NCI-H1436 (cell line): ENCODE data around the gene CIC.
"Not testable (repeated sequence)": the region's sequence is repeated elsewhere in the genome, so short reads cannot be mapped to it uniquely, and the experiment has no call there.

Experiments used
- DNase-seq: peaks from one replicate; lab custom pipeline; 2025; lab: John Stamatoyannopoulos, UW

Gene CIC

GRCh38 chr19:42313096-42313839 lies 44.2 kb downstream of the CIC start, which contains the start of gene TMEM145:
TMEM145 (plus strand) TSS chr19:42313309; CDS start chr19:42313377, 68 bp downstream.
- peak; percentile 46 for DNase-seq

DNA sequence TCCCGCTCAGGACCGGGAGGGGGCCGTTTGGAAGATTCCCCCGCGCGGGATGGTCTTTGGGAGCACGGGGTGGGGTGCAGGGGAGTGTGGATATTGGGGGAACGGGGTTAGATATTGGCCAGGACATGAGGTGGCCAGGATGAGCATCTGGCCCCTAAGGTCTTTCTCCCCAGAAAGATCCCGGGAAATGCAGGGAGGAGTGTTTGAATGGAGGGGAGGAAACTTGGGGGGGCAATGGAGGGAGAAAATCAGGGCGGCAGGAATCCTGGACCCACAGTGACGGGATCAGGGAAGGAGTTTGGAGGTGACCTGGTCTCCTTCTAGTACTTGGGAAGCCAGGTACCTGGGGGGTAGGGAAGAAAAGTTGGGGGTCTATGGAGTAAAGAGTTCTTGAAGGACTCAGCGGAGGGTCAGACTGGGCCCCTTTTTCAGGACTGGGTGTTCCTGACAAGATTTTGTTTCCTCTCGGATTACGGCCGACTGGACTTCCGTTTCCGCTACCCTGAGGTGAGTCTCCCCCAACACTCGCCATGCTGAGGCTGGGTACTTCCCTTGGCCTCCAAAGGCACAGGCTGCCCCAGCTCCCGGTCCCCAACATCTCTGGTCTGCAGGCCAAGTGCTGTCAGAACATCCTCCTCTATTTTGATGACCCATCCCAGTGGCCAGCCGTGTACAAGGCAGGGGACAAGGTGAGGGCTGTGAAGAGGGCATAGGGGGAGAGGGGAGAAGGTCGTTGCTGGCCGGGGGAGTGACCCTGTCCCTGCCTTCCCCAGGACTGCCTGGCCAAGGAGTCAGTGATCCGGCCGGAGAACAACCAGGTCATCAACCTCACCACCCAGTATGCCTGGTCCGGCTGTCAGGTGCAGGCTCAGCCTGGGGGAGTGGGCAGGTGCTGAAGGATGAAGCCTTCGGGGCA lies 45.0 kb downstream of the CIC start:
- no peak for DNase-seq

DNA sequence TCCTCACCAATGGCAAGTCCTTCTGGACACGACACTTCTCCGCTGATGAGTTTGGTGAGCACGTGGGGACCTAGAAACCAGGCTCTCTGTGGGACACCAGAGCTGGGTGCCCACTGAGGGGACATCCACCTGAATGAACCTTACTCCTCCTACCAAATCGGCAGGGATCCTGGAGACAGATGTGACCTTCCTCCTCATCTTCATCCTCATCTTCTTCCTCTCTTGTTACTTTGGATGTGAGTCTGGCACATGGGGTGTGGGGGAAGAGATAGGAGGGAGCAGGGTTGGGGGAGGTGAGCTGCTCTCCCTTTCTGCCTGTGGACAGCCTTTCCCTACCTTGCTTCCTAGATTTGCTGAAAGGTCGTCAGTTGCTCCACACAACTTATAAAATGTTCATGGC lies 46.0 kb downstream of the CIC start:
- no peak for DNase-seq

GRCh38 chr19:42316223-42317211 lies 47.5 kb downstream of the CIC start:
- no peak for DNase-seq

DNA sequence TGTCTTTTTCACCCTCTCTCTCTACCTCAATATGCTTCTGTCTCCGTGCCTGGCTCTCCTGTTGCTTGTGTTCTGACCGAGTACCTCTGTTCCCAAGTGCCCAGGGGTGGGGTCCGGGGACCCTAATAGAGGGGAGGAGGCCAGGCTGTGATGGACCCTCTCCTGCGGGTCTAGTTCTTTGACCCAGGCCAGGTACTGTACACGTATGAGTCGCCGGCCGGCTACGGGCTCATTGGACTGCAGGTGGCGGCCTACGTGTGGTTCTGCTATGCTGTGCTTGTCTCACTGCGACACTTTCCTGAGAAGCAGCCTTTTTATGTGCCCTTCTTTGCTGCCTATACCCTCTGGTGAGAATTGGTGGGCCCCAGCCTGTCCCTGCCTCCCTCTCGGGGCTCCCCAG lies 48.5 kb downstream of the CIC start:
- no peak for DNase-seq

- DNase-seq: no peak
Observed at GRCh38 chr19:42322305-42322704, 53.3 kb downstream of the CIC start.

GRCh38 chr19:42323473-42323851 lies 54.4 kb downstream of the CIC start:
- no peak for DNase-seq

GRCh38 chr19:42323852-42324654 lies 55.0 kb downstream of the CIC start:
- no peak for DNase-seq

- no peak for DNase-seq
Observed at GRCh38 chr19:42324655-42325307, 55.7 kb downstream of the CIC start.

DNA sequence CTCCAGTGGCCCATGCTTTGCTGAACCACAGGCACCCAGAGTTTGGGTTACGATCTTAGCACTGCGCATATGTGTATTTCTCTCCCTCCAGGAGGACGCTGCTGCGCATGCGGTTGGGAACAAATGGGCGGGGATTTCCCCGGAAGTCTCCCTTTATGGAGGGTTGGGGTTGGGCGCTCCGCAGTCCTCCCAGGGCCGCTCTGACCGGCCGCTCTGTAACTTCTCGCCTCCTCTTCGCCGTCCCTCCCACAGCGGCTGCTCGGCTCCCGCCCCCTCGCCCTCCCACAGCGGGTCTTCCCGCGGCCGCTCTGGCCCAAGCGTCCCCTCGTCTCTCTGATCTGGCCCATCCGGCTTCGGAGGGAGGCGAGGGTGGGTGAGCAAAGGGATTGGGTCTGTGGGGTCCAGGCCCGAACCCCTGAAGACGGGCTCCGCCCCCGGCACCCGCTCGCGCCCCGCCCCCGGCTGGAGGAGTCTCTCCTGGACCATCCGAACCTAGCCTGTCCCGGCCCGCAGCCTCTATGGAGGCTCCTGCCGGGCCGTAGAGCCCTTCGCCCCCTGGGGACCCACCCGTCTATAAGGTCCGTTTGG lies 56.4 kb downstream of the CIC start, which contains the start of gene MEGF8:
TSS of gene MEGF8 (plus strand) at position 328 of the 588 bp plus-strand sequence. CDS start 609 bp downstream, outside the sequence.
- peak; percentile 98 for DNase-seq

DNA sequence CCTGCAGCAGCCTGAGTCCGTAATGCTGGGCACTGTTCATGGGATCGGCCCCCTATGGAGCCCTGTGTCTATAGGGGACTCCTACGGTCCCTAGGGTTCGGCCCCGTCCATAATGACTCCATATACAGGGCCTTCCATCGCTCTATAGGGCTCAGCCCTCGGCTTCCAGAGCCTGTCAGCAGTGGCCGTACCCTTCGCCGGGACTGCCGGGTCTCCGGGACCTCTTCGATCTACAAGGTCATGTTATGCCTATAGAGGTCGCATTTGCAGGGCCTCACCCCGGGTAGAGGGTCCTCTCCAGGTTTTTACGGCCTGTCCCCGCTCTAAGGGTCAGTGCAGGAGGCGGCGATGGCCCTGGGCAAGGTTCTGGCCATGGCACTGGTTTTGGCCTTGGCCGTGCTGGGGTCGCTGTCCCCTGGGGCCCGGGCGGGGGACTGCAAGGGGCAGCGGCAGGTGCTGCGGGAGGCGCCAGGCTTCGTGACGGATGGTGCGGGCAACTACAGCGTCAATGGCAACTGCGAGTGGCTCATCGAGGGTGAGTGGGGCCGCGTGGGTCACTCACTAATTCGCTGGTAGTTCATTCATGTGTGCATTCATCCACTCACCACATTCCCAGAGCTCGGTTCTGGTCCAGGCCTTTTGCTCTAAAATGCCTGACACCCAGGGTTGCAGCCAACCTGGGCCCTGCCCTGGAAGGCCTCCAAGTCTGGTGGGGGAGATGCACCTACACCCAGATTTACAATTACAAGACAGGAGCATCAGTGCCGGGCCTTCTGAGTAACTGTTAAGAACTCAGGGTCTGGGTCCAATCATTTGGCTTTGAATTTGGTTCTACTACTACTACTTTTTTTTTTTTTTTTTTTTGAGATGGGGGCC lies 57.1 kb downstream of the CIC start:
- DNase-seq: no peak

DNA sequence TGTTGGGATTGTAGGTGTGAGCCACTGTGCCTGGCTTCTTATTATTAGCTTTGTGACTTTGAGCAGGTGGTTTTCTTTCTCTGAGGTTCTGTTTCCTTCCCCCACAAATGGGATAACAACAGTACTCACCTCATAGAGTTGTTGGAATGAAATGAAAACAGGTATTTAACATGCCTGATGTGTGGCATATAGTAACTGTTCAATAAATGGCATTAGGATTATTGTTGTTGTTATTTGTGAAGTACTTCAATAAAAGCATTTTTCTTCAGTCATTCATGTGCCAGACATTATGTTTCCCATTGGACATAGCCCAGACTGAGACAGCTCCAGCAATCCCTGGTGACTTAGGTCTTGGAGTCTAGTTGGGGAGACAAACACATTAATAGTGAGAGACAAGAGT lies 57.9 kb downstream of the CIC start:
- DNase-seq: no peak

DNA sequence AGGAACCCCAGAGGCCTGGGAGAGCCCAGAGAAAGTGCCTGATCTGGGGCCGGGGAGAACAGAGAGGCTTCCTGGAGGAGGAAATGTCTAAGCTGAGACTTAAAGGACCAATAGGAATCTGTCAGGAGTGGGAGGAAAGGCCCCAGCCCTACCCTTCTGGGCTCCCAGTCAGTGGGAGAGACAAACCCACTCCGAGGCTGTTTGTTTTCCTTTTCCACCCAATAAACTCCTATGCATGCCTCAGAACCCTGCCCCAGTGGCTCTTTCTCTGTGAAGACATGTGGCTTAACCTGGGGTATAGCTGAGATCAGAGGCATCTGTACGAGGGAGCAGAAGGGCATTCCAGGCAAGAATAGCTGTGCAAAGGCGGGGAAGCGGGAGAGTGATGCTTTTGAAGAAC lies 58.3 kb downstream of the CIC start:
- DNase-seq: no peak

DNA sequence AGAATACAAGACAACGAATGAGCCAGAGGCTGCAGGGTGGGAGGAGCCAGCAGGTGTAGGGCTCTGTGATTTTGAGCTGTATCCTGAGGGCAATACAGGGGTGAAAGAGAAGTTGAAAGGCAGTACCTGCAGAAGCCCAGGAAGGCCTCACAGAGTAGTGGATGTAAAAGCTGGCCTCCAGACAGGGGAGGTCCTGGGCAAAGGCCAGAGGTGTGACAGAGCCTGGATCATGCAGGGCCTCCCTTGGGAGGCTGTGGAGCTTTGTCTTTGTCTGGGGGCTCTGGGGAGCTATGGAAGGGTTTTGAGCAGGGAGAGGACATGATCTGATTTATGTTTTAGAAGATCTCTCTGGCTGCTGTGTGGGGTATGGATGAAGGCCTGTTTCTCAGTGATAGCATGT lies 59.1 kb downstream of the CIC start:
- DNase-seq: no peak

DNA sequence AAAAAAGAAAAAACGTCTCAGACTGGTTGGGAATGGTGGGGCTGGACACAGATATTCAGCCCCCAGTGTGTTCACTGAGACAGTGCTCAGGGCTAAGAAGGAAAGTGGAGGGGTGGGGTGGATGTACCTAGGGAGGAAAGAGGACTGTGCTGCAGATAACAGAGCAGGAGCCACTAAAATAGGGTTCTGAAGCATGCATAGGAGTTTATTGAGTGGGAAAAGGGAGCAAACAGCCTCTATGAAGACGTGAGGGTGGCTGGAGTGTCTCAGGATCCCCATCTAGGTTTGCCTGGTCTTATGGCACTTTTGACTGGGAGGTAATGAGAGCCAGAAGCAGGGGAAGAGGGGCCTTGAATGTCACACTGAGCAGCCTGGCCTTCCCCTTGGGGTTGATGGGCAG lies 59.8 kb downstream of the CIC start:
- DNase-seq: no peak

GRCh38 chr19:42330241-42330711 lies 61.2 kb downstream of the CIC start:
- DNase-seq: no peak

DNA sequence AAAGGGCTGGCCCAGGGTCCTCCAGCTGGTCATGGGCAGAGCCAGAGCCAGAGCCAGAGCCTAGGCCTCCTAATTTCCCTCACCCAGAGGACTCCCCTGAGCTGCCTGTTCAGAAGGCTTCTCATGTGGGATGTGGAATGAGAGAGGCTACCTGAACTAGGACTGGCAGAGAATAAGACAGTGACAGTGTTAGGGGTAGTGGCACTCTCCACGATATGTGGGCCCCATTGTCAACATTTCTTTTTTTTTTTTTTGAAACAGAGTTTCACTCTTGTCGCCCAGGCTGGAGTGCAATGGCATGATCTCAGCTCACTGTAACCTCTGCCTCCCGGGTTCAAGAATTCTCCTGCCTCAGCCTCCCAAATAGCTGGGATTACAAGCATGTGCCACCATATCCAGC lies 62.3 kb downstream of the CIC start:
- DNase-seq: not testable (repeated sequence)

GRCh38 chr19:42332059-42332458 lies 63.0 kb downstream of the CIC start:
- DNase-seq: no peak

DNA sequence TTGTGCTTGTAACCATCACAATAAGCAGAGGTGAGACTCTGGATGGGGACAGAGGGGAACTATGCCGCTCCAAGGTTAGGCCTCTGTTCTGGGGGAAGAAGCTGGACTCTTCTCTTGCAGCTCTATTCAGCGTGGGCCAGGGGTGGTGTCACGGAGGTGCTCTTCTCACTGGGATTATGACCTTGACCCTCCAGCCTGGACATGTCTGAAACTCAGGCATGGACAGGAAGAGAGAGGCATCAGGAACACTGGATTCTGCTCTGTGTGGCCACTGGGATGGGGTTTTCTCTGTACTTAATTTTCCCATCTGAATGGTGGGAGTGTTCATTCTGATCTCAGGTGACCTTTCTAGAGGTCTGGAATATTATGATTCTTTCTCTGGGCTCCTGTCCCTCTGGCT lies 64.0 kb downstream of the CIC start:
- no peak for DNase-seq
